Fibroblast of lung (primary cell): ENCODE measurements around the gene PRLR.

Experiments
- EZH2 ChIP-seq: IDR thresholded peaks from 2 replicates; pipeline ENCODE4 v1.5.1; 2012; ENCODE audit warnings: low read length, control low read depth, mild to moderate bottlenecking; ENCODE audit errors: missing control alignments
- TF ChIP-seq, protein P1 (sequence below), 2 donors: IDR thresholded peaks in 1 of 2; conservative IDR thresholded peaks in 1 of 2; 1 replicate in 1 of 2; 2 replicates in 1 of 2; pipeline ENCODE4 v1.5.1; 2011 to 2012; ENCODE audit warnings: low read length in 2 of 2, control low read depth in 1 of 2, inconsistent platforms in 1 of 2, low read depth in 1 of 2, mild to moderate bottlenecking in 1 of 2

DNA sequence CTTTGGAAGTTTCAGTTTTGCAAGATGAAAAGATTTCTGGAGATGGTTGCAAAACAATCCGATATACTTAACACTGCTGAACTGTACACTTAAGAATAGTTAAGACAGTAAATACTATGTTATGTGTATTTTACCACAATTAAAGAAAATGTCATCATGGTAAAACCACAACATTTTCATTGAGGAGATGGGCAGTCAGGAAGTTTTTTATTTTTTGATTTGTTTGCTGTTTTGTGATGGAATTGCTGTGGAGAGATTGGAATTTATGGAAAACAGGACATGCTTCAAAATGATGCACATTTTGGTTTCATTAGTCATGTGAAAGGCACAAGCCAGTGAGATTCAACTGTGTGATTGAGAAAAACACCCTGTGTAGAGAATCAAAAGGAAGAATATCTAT lies 92.1 kb downstream of the PRLR start:
- TF ChIP-seq, protein P1, sequence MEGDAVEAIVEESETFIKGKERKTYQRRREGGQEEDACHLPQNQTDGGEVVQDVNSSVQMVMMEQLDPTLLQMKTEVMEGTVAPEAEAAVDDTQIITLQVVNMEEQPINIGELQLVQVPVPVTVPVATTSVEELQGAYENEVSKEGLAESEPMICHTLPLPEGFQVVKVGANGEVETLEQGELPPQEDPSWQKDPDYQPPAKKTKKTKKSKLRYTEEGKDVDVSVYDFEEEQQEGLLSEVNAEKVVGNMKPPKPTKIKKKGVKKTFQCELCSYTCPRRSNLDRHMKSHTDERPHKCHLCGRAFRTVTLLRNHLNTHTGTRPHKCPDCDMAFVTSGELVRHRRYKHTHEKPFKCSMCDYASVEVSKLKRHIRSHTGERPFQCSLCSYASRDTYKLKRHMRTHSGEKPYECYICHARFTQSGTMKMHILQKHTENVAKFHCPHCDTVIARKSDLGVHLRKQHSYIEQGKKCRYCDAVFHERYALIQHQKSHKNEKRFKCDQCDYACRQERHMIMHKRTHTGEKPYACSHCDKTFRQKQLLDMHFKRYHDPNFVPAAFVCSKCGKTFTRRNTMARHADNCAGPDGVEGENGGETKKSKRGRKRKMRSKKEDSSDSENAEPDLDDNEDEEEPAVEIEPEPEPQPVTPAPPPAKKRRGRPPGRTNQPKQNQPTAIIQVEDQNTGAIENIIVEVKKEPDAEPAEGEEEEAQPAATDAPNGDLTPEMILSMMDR (conservative IDR thresholded peaks at IDR 0.05 in 1 of 2, IDR thresholded peaks at IDR 0.05 in 1 of 2; ENCODE audit: low read depth in 1 of 2, low read length in 2 of 2), result no peak
- no peak for TF ChIP-seq EZH2
